ENCODE results near the gene NKX3-2. TPM values are rescaled to one million over a fixed set of nuclear protein-coding genes. Genes with fewer than 3 reads are reported as not detected.

NKX3-2 gene
- total and polyA plus RNA-seq, 2 of the 8 experiments (the other 6 are each of a cell fraction or from before 2014, with no cell fraction given), result 0.13 TPM; not detected in 1

DNA sequence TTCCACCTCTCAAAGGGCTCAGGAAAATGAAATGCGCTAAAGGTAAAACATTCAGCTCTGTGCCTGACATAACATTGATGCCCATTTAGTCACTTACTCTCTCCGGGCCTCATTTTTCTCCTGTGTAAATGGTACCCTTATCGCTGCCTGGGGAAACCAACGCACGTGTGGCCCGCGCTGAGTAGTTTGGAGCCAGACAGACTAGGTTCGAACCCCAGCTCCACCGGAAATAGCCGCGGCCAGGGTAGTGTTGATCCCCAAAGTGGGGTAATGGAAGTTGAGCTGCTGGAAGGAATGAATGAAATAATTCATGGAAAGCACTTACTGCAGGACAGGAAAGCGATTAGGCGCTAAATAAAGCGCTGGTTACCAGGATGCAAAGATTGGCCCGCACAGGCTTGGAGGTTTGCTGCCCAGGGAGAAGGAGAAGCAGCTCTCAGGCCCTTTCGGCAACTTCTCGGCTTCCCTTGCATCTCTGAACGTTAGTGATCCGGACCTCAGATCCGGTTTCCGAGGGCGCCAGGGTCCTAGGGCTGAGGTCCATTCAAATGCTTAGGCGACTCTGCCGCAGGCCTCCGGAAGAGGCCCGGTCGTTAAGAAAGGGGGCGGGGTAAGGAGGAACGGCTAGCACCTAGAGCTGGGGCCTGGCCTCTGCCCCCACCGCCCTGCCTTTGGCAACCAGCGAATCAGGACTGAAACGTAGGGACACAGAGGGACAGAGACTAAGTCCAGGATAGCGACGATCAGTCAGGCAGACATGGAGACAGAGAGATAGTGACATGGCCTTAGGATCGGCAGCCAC is 13.3 kb downstream of the NKX3-2 start:
- FAIRE-seq, result peak; percentile 73
- Histone ChIP-seq H3K9me3 (ENCODE audit: insufficient read depth in 2 of 2, low read depth in 1 of 2, low read length in 1 of 2) (no peaks in the 10 kb centered on the region), H3K27ac (ENCODE audit: low read depth, low read length) (no peak overlapping the region), H3K4me2 (ENCODE audit: insufficient read depth in 1 of 2, low read depth in 2 of 2, low read length in 2 of 2) (peak overlapping the region; percentile 68 to 78), H4K8ac (ENCODE audit: extremely low read depth, insufficient read depth, low read length) (no peak overlapping the region), H4K91ac (replicated peaks; ENCODE audit: insufficient read length, low read length) (no peak overlapping the region), H3K4me3 (ENCODE audit: extremely low read depth in 1 of 4, insufficient read depth in 2 of 4, low read depth in 3 of 4, low read length in 4 of 4) (peak overlapping the region in 3 of 4 experiments; percentile 26 to 46 (median 27); a peak in 5 of 8 replicates), H2BK12ac (ENCODE audit: low read depth, low read length) (no peak overlapping the region; the same call in 1 of the 2 replicates), H2BK15ac (ENCODE audit: low read length) (peak overlapping the region; percentile 78; the same call in 1 of the 2 replicates), H3K56ac (replicated peaks; ENCODE audit: insufficient read length, low read depth, low read length) (no peak overlapping the region), H2AFZ (ENCODE audit: low read length) (no peak overlapping the region), H2AK5ac (ENCODE audit: low read depth, low read length) (no peak overlapping the region), H3K79me2 (ENCODE audit: control insufficient read depth in 1 of 2, insufficient read depth in 2 of 2, low read length in 2 of 2) (no peaks in the 10 kb centered on the region), H3K14ac (ENCODE audit: insufficient read length) (no peak overlapping the region), H2BK5ac (ENCODE audit: low read depth, low read length) (peak overlapping the region; percentile 47; the same call in 1 of the 2 replicates), H3K23ac (ENCODE audit: insufficient read length) (no peak overlapping the region), H3K9ac (replicated peaks in 1 of 4; ENCODE audit: extremely low read depth in 1 of 4, low read depth in 3 of 4, low read length in 3 of 4) (no peak overlapping the region; a peak in 1 of 7 replicates), H4K20me1 (replicated peaks in 1 of 2; ENCODE audit: control insufficient read depth in 1 of 2, insufficient read depth in 2 of 2, low read length in 2 of 2) (peaks cover 9 to 27% of the 10 kb centered on the region in 2 experiments), H3K4me1 (replicated peaks in 1 of 4; ENCODE audit: control insufficient read depth in 3 of 4, insufficient read depth in 4 of 4, low read length in 3 of 4) (peaks cover 18 to 58% (median 28%) of the 10 kb centered on the region in 4 experiments), H3K18ac (ENCODE audit: extremely low read depth, low read length) (peak overlapping the region; percentile 21; the same call in 1 of the 2 replicates), H4K5ac (ENCODE audit: insufficient read length, low read depth, low read length) (no peak overlapping the region), H3K4ac (replicated peaks; ENCODE audit: insufficient read length, low read depth, low read length) (no peak overlapping the region), H2BK120ac (replicated peaks; ENCODE audit: low read depth, low read length) (no peak overlapping the region), H3K36me3 (ENCODE audit: control insufficient read depth in 2 of 4, insufficient read depth in 4 of 4, low read length in 3 of 4) (no peaks in the 10 kb centered on the region; a peak in 1 of 8 replicates), H3K27me3 (replicated peaks in 1 of 4; ENCODE audit: control insufficient read depth in 3 of 4, extremely low read depth in 1 of 4, insufficient read depth in 3 of 4, low read length in 3 of 4) (peaks cover 90 to 100% (median 98%) of the 10 kb centered on the region in 4 experiments), H3K79me1 (ENCODE audit: low read depth, low read length) (no peaks in the 10 kb centered on the region), H2BK20ac (ENCODE audit: low read length) (peak overlapping the region; percentile 57; the same call in 1 of the 2 replicates), H3K23me2 (ENCODE audit: low read depth, low read length) (peaks cover 4% of the 10 kb centered on the region)
- peak in 1 of 2 experiments; percentile 78 for DNase-seq (ENCODE audit: low read depth in 1 of 2, low spot score in 2 of 2)
- WGBS, 2 experiments (ENCODE audit: extremely low coverage in 1 of 2, insufficient coverage in 1 of 2, insufficient read length in 1 of 2, insufficient replicate concordance in 2 of 2, low coverage in 1 of 2, low lambda C conversion rate in 2 of 2, missing lambda C conversion rate in 1 of 2), result 4% methylated on average over 35 of the region's 35 CpGs; no CpG with 5 or more reads in 1 of the 2 experiments
- POLR2A ChIA-PET (ENCODE audit: partially characterized antibody), result interaction anchor here (0.6 to 4.2 kb wide), 6 partner anchors 8 to 1056 kb away, joined by 3 to 24 read pairs (median 4); partner anchors contain the start of gene NKX3-2
- CTCF ChIA-PET (ENCODE audit: partially characterized antibody), result interaction anchor here (0.9 to 13.6 kb wide), 5 partner anchors 11 to 685 kb away, joined by 3 to 132 read pairs (median 5); partner anchors contain the start of gene NKX3-2
- TF ChIP-seq BRCA1 (IDR thresholded peaks at IDR 0.05; ENCODE audit: low read depth, low read length) (no peak), RFX5 (IDR thresholded peaks at IDR 0.05; ENCODE audit: borderline replicate concordance, low read depth, low read length) (no peak), KDM1A (IDR thresholded peaks at IDR 0.05; ENCODE audit: borderline replicate concordance, low read length) (no peak), RNF2 (IDR thresholded peaks at IDR 0.05; ENCODE audit: borderline replicate concordance, low read depth, low read length, missing control alignments, poor library complexity, severe bottlenecking) (peak; percentile 86), NRF1 (IDR thresholded peaks at IDR 0.05; ENCODE audit: low read depth, low read length) (no peak)
- TF ChIP-seq, protein P1, sequence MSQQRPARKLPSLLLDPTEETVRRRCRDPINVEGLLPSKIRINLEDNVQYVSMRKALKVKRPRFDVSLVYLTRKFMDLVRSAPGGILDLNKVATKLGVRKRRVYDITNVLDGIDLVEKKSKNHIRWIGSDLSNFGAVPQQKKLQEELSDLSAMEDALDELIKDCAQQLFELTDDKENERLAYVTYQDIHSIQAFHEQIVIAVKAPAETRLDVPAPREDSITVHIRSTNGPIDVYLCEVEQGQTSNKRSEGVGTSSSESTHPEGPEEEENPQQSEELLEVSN (IDR thresholded peaks at IDR 0.05), result peak; percentile 71
- TF ChIP-seq, protein P2, sequence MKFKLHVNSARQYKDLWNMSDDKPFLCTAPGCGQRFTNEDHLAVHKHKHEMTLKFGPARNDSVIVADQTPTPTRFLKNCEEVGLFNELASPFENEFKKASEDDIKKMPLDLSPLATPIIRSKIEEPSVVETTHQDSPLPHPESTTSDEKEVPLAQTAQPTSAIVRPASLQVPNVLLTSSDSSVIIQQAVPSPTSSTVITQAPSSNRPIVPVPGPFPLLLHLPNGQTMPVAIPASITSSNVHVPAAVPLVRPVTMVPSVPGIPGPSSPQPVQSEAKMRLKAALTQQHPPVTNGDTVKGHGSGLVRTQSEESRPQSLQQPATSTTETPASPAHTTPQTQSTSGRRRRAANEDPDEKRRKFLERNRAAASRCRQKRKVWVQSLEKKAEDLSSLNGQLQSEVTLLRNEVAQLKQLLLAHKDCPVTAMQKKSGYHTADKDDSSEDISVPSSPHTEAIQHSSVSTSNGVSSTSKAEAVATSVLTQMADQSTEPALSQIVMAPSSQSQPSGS (IDR thresholded peaks at IDR 0.05; ENCODE audit: low read length), result no peak

All from H1 (cell line).